H1 (cell line): ENCODE data around the gene GCSAM. TPM values are rescaled to one million over a fixed set of nuclear protein-coding genes. Genes with fewer than 3 reads are reported as not detected.

Source experiments
- CTCF ChIA-PET: fragments of 300-600 bp; sonication (Branson Sonifier 250); formaldehyde crosslinking; loops from one replicate; lab custom pipeline; 2021; ENCODE audit not compliant: partially characterized antibody; lab: Charles Lee
- POLR2A ChIA-PET: fragments of 300-600 bp; sonication (Branson Sonifier 250); formaldehyde crosslinking; loops from one replicate; lab custom pipeline; 2021; ENCODE audit warnings: inconsistent platforms; ENCODE audit not compliant: partially characterized antibody; lab: Charles Lee
- DNase-seq, 2 experiments: peaks; one replicate each; pipeline versions ENCODE4 v3.0.0 to v3.0.0-alpha.2; 2010 to 2022; ENCODE audit warnings: low spot score in 2 of 2, low read depth in 1 of 2, mixed read lengths in 1 of 2
- FAIRE-seq: peaks from 2 replicates; lab custom pipeline; 2011; peaks lifted over from hg19 to GRCh38; lab: Jason Lieb, UNC
- H2AFZ ChIP-seq: 2 replicates; pipeline ENCODE4 v1.8.1; 2012; ENCODE audit warnings: low read length, inconsistent platforms
- H2AK5ac ChIP-seq: 2 replicates; pipeline ENCODE4 v1.6.1; 2013; ENCODE audit warnings: low read depth, low read length
- H2BK120ac ChIP-seq: replicated peaks from 2 replicates; pipeline ENCODE3; 2013; ENCODE audit warnings: low read depth, low read length, inconsistent platforms
- H2BK12ac ChIP-seq: 2 replicates; pipeline ENCODE4 v1.6.1; 2013; ENCODE audit warnings: low read depth, low read length
- H2BK15ac ChIP-seq: 2 replicates; pipeline ENCODE4 v1.6.1; 2013; ENCODE audit warnings: low read length
- H2BK20ac ChIP-seq: 2 replicates; pipeline ENCODE4 v1.6.1; 2013; ENCODE audit warnings: low read length
- H2BK5ac ChIP-seq: 2 replicates; pipeline ENCODE4 v1.6.1; 2013; ENCODE audit warnings: low read depth, low read length
- H3K14ac ChIP-seq: 2 replicates; pipeline ENCODE4 v1.6.1; 2013; ENCODE audit warnings: inconsistent platforms; ENCODE audit not compliant: insufficient read length
- H3K18ac ChIP-seq: 2 replicates; pipeline ENCODE4 v1.6.1; 2013; ENCODE audit warnings: low read length; ENCODE audit errors: extremely low read depth
- H3K23ac ChIP-seq: 2 replicates; pipeline ENCODE4 v1.6.1; 2013; ENCODE audit warnings: inconsistent platforms; ENCODE audit not compliant: insufficient read length
- H3K23me2 ChIP-seq: 2 replicates; pipeline ENCODE4 v1.6.1; 2013; ENCODE audit warnings: low read depth, low read length
- H3K27ac ChIP-seq: 2 replicates; pipeline ENCODE4 v1.6.1; 2011; ENCODE audit warnings: low read depth, low read length, inconsistent platforms
- H3K27me3 ChIP-seq, 4 experiments: replicated peaks in 1 of 4; 1 replicate in 1 of 4; 2 replicates in 3 of 4; pipeline versions ENCODE4 v1.6.1 to v1.8.1; 2011 to 2013; ENCODE audit warnings: low read length in 3 of 4, mild to moderate bottlenecking in 3 of 4, inconsistent platforms in 2 of 4, mixed read lengths in 2 of 4, moderate library complexity in 1 of 4; ENCODE audit not compliant: control insufficient read depth in 3 of 4, insufficient read depth in 3 of 4; ENCODE audit errors: extremely low read depth in 1 of 4
- H3K36me3 ChIP-seq, 4 experiments: 2 replicates each; pipeline versions ENCODE4 v1.6.1 to v1.8.1; 2011 to 2013; ENCODE audit warnings: mild to moderate bottlenecking in 4 of 4, low read length in 3 of 4, moderate library complexity in 2 of 4, control low read depth in 1 of 4, inconsistent platforms in 1 of 4; ENCODE audit not compliant: insufficient read depth in 4 of 4, control insufficient read depth in 2 of 4
- H3K4ac ChIP-seq: replicated peaks from 2 replicates; pipeline ENCODE3; 2013; ENCODE audit warnings: low read length, low read depth, mixed read lengths, inconsistent platforms; ENCODE audit not compliant: insufficient read length
- H3K4me1 ChIP-seq, 4 experiments: replicated peaks in 1 of 4; 1 replicate in 1 of 4; 2 replicates in 3 of 4; pipeline versions ENCODE4 v1.6.1 to v1.8.1; 2011 to 2013; ENCODE audit warnings: low read length in 3 of 4, inconsistent platforms in 2 of 4, mixed read lengths in 1 of 4; ENCODE audit not compliant: insufficient read depth in 4 of 4, control insufficient read depth in 3 of 4
- H3K4me2 ChIP-seq, 2 experiments: 2 replicates each; pipeline versions ENCODE4 v1.6.1 to v1.8.1; 2011 to 2013; ENCODE audit warnings: low read depth in 2 of 2, low read length in 2 of 2, control low read depth in 1 of 2, inconsistent platforms in 1 of 2, mild to moderate bottlenecking in 1 of 2; ENCODE audit not compliant: insufficient read depth in 1 of 2
- H3K4me3 ChIP-seq, 4 experiments: fragments of 200-600, 300-600 bp in 1 of 4; sonication (generic), shearing (Covaris generic), sonication (Bioruptor Twin) in 1 of 4; 2 replicates each; pipeline versions ENCODE4 v1.5.1 to v1.8.1; 2011 to 2016; ENCODE audit warnings: low read length in 4 of 4, low read depth in 3 of 4, control low read depth in 2 of 4, inconsistent platforms in 2 of 4, mild to moderate bottlenecking in 2 of 4, mixed read lengths in 1 of 4, moderate library complexity in 1 of 4; ENCODE audit not compliant: insufficient read depth in 2 of 4; ENCODE audit errors: extremely low read depth in 1 of 4
- H3K56ac ChIP-seq: replicated peaks from 2 replicates; pipeline ENCODE3; 2013; ENCODE audit warnings: low read depth, mild to moderate bottlenecking, mixed read lengths, low read length, inconsistent platforms; ENCODE audit not compliant: insufficient read length
- H3K79me1 ChIP-seq: 2 replicates; pipeline ENCODE4 v1.6.1; 2013; ENCODE audit warnings: low read depth, low read length, control low read depth
- H3K79me2 ChIP-seq, 2 experiments: 2 replicates each; pipeline versions ENCODE4 v1.6.1 to v1.8.1; 2012 to 2013; ENCODE audit warnings: low read length in 2 of 2, mild to moderate bottlenecking in 2 of 2, inconsistent platforms in 1 of 2; ENCODE audit not compliant: insufficient read depth in 2 of 2, control insufficient read depth in 1 of 2
- H3K9ac ChIP-seq, 4 experiments: replicated peaks in 1 of 4; 1 replicate in 1 of 4; 2 replicates in 3 of 4; pipeline versions ENCODE4 v1.6.1 to v1.8.1; 2011 to 2013; ENCODE audit warnings: low read depth in 3 of 4, low read length in 3 of 4, control low read depth in 2 of 4, mild to moderate bottlenecking in 2 of 4, moderate library complexity in 2 of 4, inconsistent platforms in 1 of 4; ENCODE audit errors: extremely low read depth in 1 of 4
- H3K9me3 ChIP-seq, 2 experiments: 2 replicates each; pipeline versions ENCODE4 v1.6.1 to v1.8.1; 2012 to 2013; ENCODE audit warnings: mild to moderate bottlenecking in 2 of 2, moderate library complexity in 2 of 2, control low read depth in 1 of 2, inconsistent platforms in 1 of 2, low read depth in 1 of 2, low read length in 1 of 2, mixed read lengths in 1 of 2; ENCODE audit not compliant: insufficient read depth in 2 of 2
- H4K20me1 ChIP-seq, 2 experiments: replicated peaks in 1 of 2; 2 replicates each; pipeline versions ENCODE3 to v1.8.1; 2011 to 2013; ENCODE audit warnings: inconsistent platforms in 2 of 2, low read length in 2 of 2, mild to moderate bottlenecking in 1 of 2; ENCODE audit not compliant: insufficient read depth in 2 of 2, control insufficient read depth in 1 of 2
- H4K5ac ChIP-seq: 2 replicates; pipeline ENCODE4 v1.6.1; 2013; ENCODE audit warnings: low read length, low read depth, mixed read lengths, inconsistent platforms; ENCODE audit not compliant: insufficient read length
- H4K8ac ChIP-seq: 2 replicates; pipeline ENCODE4 v1.8.0; 2013; ENCODE audit warnings: mild to moderate bottlenecking, moderate library complexity, low read length, inconsistent platforms; ENCODE audit not compliant: insufficient read depth; ENCODE audit errors: extremely low read depth
- H4K91ac ChIP-seq: replicated peaks from 2 replicates; pipeline ENCODE3; 2013; ENCODE audit warnings: low read length, mixed read lengths, inconsistent platforms; ENCODE audit not compliant: insufficient read length
- CBX5 ChIP-seq: fragments of 300-800, 300-1000 bp; sonication (generic); IDR thresholded peaks from 2 replicates; pipeline ENCODE4 v1.7.1; 2016; ENCODE audit warnings: antibody characterized with exemption, low read length, low read depth
- HDAC2 ChIP-seq, 2 experiments: fragments of 300-600 bp in 1 of 2; sonication (generic) in 1 of 2; IDR thresholded peaks; 2 replicates each; pipeline ENCODE4 v1.6.1; 2011 to 2012; ENCODE audit warnings: low read depth in 2 of 2, low read length in 2 of 2, mild to moderate bottlenecking in 2 of 2, moderate library complexity in 2 of 2, borderline replicate concordance in 1 of 2, inconsistent platforms in 1 of 2
- PHF8 ChIP-seq: fragments of 200-600 bp; sonication (generic); conservative IDR thresholded peaks from 2 replicates; pipeline ENCODE4 v1.7.1; 2012; ENCODE audit warnings: low read depth, mild to moderate bottlenecking, inconsistent platforms, low read length, moderate library complexity
- RNF2 ChIP-seq: fragments of 200-900, 300-1000 bp; sonication (generic); IDR thresholded peaks from 2 replicates; pipeline ENCODE4 v1.7.1; 2016; ENCODE audit warnings: borderline replicate concordance, low read depth, mild to moderate bottlenecking, antibody characterized with exemption, low read length; ENCODE audit not compliant: poor library complexity, severe bottlenecking; ENCODE audit errors: missing control alignments
- SP1 ChIP-seq: IDR thresholded peaks from 2 replicates; pipeline ENCODE4 v1.6.1; 2011; ENCODE audit warnings: low read depth, low read length
- TAF1 ChIP-seq: IDR thresholded peaks from 2 replicates; pipeline ENCODE4 v1.6.1; 2011; ENCODE audit warnings: mild to moderate bottlenecking, low read depth, low read length
- WGBS, 2 experiments: shearing (Covaris generic) in 1 of 2; methylation state at CpG; one replicate each; pipeline versions ENCODE4 v1.1.6 to v1.1.7; 2013 to 2015; ENCODE audit warnings: low lambda C conversion rate in 2 of 2, mixed read lengths in 2 of 2, inconsistent platforms in 1 of 2, low coverage in 1 of 2, missing lambda C conversion rate in 1 of 2; ENCODE audit not compliant: insufficient replicate concordance in 2 of 2, insufficient coverage in 1 of 2, insufficient read length in 1 of 2; ENCODE audit errors: extremely low coverage in 1 of 2, missing lambda C conversion rate in 1 of 2; 5-methylcytosine and 5-hydroxymethylcytosine counted together
- polyA plus RNA-seq, 7 experiments: library from polyadenylated mRNA; depleted of rRNA in 3 of 7; stranded (reverse) in 5 of 7; unstranded in 2 of 7; fragments of >200 nt in 5 of 7; fragments of 200-250 nt in 2 of 7; gene quantifications; 1 replicate in 5 of 7; 2 replicates in 1 of 7; 4 replicates in 1 of 7; pipeline versions ENCODE4 v1.2.1 to v1.2.3, GENCODE V29; 2011 to 2013; ENCODE audit warnings: missing spikeins in 2 of 7, mixed read lengths in 2 of 7
- total RNA-seq: library from RNA; stranded (reverse); fragmentation: NEBNext Ultra II Directional; extraction: Animal tissue kit (Norgen Biotek cat#: 25700); gene quantifications from 2 replicates; pipeline ENCODE4 v1.2.1, GENCODE V29; 2021
- TF ChIP-seq, protein P1 (sequence below): IDR thresholded peaks from 2 replicates; pipeline ENCODE4 v1.6.1; 2012; ENCODE audit warnings: inconsistent platforms
- TF ChIP-seq, protein P2 (sequence below), 3 experiments: IDR thresholded peaks; 1 replicate in 2 of 3; 2 replicates in 1 of 3; pipeline versions ENCODE4 v1.5.1 to v1.6.1; 2011; ENCODE audit warnings: low read length in 3 of 3, mild to moderate bottlenecking in 3 of 3, inconsistent platforms in 2 of 3, low read depth in 1 of 3, moderate library complexity in 1 of 3; ENCODE audit not compliant: insufficient read depth in 1 of 3; ENCODE audit errors: control extremely low read depth in 1 of 3

GCSAM gene
- total and polyA plus RNA-seq, 2 of the 8 experiments (the other 6 are each of a cell fraction or from before 2014, with no cell fraction given): not detected

DNA sequence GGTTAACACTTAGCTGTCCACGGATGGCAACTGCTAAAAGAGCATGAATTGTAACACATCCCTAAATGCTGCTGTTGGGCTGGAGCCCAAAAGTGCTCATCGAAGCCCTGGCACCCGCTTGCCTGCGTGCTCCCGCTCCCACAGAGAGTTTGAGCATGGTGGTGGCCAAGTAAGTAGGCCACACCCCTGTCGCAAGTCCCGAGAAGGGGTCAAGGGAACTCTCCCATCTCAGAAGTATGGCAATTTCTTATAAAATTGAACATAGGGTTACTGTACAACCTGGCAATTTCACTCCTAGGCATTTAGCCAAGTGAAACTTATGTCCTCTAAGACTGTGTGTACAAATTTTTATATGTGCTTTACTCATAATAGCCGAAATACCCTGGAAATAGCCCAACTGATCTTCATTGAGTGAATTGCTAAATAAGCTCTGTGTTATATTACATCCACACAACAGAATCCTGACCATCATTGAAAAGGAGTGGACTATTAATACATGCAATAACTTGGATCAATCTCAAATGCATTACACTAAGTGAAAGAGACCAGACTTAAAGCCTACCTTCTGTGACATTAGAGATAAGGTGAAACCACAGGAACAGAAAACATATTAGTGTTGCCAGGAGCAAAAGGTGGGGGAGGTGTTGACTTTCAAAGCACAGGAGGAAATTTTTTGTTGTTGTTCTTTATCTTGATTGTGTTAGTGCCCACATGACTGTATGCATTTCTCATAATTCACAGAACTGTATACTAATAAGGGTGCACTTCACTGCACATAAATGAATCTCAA, 1.5 kb upstream of the GCSAM start:
- WGBS, 2 experiments: 90% methylated on average over 8 of the region's 8 CpGs; no CpG with 5 or more reads in 1 of the 2 experiments
- H3K14ac ChIP-seq: no peak overlapping the region
- no peak overlapping the region for H2BK20ac ChIP-seq
- DNase-seq (no peak), FAIRE-seq (no peak)
- H3K79me1 ChIP-seq: no peaks in the 10 kb centered on the region
- no peaks in the 10 kb centered on the region for H3K79me2 ChIP-seq
- no peak overlapping the region for H2AFZ ChIP-seq
- H3K18ac ChIP-seq: no peak overlapping the region
- no peak overlapping the region for H3K56ac ChIP-seq
- H2BK120ac ChIP-seq: no peak overlapping the region
- H4K8ac ChIP-seq: no peak overlapping the region
- H2AK5ac ChIP-seq: no peak overlapping the region
- peaks cover 1 to 8% (median 3%) of the 10 kb centered on the region in 4 experiments; a peak in 4 of 7 replicates for H3K4me1 ChIP-seq
- no peaks in the 10 kb centered on the region for H3K27me3 ChIP-seq
- CTCF ChIA-PET: interaction anchor here (0.7 to 2.4 kb wide), 3 partner anchors 10 to 159 kb away, joined by 5 to 9 read pairs (median 6); partner anchors contain the start of gene SLC9C1
- H4K91ac ChIP-seq: no peak overlapping the region
- H2BK15ac ChIP-seq: no peak overlapping the region
- H2BK12ac ChIP-seq: no peak overlapping the region
- H3K23ac ChIP-seq: no peak overlapping the region
- no peak overlapping the region for H3K4ac ChIP-seq
- no peaks in the 10 kb centered on the region for H4K20me1 ChIP-seq
- no peak overlapping the region for H3K9ac ChIP-seq
- H3K23me2 ChIP-seq: no peaks in the 10 kb centered on the region
- H3K36me3 ChIP-seq: no peaks in the 10 kb centered on the region; a peak in 2 of 8 replicates
- H3K9me3 ChIP-seq: no peaks in the 10 kb centered on the region
- H3K27ac ChIP-seq: no peak overlapping the region
- no peak overlapping the region for H3K4me3 ChIP-seq
- H4K5ac ChIP-seq: no peak overlapping the region
- no peak overlapping the region for H3K4me2 ChIP-seq
- H2BK5ac ChIP-seq: no peak overlapping the region
- POLR2A ChIA-PET: interaction anchor here (0.9 kb wide), 1 partner anchor 12 kb away, joined by 3 read pairs; no protein-coding TSS in a partner anchor
- TF ChIP-seq PHF8 (no peak), CBX5 (no peak), TAF1 (no peak), SP1 (no peak), HDAC2 (IDR thresholded peaks at IDR 0.05; ENCODE audit: borderline replicate concordance in 1 of 2, low read depth in 2 of 2, low read length in 2 of 2) (no peak), RNF2 (no peak)
- TF ChIP-seq, protein P1, sequence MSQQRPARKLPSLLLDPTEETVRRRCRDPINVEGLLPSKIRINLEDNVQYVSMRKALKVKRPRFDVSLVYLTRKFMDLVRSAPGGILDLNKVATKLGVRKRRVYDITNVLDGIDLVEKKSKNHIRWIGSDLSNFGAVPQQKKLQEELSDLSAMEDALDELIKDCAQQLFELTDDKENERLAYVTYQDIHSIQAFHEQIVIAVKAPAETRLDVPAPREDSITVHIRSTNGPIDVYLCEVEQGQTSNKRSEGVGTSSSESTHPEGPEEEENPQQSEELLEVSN: no peak
- TF ChIP-seq, protein P2, sequence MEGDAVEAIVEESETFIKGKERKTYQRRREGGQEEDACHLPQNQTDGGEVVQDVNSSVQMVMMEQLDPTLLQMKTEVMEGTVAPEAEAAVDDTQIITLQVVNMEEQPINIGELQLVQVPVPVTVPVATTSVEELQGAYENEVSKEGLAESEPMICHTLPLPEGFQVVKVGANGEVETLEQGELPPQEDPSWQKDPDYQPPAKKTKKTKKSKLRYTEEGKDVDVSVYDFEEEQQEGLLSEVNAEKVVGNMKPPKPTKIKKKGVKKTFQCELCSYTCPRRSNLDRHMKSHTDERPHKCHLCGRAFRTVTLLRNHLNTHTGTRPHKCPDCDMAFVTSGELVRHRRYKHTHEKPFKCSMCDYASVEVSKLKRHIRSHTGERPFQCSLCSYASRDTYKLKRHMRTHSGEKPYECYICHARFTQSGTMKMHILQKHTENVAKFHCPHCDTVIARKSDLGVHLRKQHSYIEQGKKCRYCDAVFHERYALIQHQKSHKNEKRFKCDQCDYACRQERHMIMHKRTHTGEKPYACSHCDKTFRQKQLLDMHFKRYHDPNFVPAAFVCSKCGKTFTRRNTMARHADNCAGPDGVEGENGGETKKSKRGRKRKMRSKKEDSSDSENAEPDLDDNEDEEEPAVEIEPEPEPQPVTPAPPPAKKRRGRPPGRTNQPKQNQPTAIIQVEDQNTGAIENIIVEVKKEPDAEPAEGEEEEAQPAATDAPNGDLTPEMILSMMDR (IDR thresholded peaks at IDR 0.05; ENCODE audit: control extremely low read depth in 1 of 3, insufficient read depth in 1 of 3, low read depth in 1 of 3, low read length in 3 of 3): no peak
